ENCODE data around the gene VPS39.

The VPS39 gene

DNA sequence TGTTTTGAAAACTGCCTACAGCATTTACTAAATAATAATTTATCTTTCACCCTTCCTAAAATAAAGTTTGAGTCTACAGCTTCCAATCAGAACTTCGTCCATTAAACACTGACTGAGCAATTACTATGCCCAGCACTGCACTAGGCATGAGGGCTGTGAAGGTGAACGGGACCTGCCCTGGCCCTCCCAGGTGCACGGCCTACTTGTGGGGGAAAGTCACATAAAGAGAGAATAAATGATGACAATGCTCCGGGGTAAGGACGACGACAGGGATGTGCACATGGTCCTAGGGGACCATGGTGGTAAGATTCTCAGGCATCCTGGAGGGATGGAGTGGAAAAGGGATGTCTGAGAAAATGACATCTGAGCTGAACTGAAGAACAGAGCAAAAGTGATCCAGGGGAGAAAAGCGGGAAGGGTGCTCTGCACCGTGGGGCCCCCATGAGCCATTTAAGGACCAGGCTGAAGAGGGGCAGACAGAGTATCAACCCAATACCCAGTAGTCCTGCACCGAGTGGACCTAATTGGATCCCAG lies 63.2 kb downstream of the VPS39 start:
- DNase-seq (ENCODE audit: low spot score) = no peak

DNA sequence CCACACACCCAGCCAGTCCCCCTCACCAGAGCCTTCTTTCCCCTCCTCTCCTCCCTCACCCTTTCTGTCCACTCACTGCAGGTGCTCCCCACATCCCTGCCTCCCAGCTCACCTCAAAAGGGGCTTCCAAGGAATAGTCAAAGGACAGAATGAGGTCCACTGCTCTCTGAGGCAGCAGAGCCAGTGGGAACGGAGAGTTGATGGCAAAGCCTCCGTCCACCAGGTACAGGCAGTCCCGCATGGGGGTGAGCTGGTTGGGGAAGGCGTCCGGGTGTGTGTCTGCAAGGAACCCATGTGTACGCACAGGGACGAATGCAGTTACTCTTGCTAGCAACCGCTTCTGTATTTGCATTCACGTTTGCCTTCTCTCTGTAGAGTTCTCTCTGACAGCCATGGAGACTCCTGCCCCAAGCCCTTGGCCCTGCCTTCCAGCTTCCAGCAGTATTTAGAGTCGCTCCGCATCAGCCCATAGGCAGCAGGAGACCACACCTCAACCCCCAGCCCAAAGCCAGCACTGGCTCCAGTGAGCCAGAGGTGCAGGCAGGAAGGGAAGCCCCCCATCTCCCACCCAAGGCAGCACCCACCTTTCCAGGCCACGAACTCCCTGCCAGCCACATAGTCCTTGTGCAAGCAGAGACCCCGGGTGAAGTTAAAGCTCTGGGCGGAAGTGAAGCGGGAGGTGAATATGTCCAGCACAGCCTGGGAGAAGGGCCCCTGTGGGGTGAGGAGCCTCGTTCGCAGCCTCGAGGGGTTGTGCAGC lies 64.1 kb downstream of the VPS39 start:
- no peak for DNase-seq (ENCODE audit: low spot score)

- no peak for DNase-seq (ENCODE audit: low spot score)
These were observed 64.7 kb downstream of the VPS39 start for GRCh38 chr15:42143356-42143755.

GRCh38 chr15:42141795-42142667 lies 66.1 kb downstream of the VPS39 start:
- no peak for DNase-seq (ENCODE audit: low spot score)

GRCh38 chr15:42141246-42141645 lies 66.9 kb downstream of the VPS39 start:
- no peak for DNase-seq (ENCODE audit: low spot score)

DNA sequence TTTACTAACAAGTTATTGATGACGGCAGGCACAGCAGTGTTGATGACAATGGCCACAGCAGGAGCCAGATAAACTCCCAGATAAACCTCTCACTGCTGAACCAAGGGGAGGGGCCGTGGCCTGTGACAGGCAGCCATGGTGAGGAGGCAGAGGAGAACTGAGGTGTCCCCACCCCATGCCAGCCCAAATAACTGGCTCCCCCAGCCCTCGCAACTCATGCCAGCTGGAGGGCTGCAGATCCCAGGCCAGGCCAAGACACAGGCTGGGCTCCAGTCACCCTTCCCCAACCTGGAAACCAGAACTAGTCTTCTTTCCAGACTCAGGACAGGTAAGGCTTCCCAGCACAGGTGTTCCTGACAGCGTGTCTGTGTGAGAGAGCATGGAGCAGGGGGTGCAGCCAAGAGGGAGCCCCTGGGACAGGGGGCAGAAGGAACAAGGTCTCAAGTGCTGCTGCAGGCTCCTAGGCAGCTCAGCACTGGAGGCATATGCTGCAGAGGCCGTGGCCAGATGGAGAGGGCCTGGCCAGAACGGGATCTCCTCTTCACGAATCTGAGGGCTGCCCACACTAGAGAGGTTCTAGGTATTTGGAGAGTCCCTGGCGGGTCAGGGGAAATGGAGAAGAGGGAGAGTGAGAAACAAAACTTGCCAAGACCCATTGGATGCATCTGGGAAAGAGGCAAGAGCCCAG lies 67.6 kb downstream of the VPS39 start:
- DNase-seq (ENCODE audit: low spot score) = no peak

DNA sequence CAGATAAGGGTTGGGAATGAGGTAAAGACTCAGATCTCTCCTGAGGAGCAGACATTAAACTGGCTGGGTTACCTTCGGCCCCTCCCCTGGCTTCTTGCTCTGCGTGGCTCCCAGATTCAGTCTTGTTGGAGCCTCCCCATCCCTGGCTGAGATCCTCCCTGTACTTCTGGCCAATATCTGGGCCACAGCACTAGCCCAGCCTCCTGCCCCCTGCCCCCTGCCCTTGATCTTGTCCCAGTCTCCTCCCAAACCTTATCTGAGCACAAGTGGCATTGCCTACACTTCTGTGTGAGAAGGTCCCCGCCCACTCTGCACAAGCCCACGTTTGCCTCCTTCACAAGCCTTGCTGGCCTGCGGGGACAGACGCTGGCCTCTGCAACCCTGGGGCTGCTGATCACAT lies 68.5 kb downstream of the VPS39 start:
- DNase-seq (ENCODE audit: low spot score) = no peak

DNA sequence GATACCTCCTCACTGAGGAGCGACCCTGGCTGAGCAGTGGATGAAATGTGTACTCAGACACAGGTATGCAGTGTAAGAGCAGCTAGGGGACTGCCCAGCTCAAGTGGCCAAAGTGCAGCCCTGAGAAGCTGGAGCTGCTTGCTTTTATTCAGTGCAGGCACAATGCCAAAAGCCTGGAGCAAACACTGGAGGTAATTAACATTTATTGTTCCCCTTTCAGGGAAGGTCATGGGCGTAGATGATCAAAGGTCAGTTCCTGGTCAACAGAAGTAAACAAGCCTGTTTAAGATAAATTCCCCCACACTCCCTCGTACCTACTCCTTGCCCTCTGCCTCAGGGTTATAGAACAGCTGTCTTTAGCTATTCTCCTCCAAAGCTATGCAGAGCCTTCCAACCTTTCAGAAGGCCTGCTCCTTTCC lies 69.1 kb downstream of the VPS39 start:
- no peak for DNase-seq (ENCODE audit: low spot score)

DNA sequence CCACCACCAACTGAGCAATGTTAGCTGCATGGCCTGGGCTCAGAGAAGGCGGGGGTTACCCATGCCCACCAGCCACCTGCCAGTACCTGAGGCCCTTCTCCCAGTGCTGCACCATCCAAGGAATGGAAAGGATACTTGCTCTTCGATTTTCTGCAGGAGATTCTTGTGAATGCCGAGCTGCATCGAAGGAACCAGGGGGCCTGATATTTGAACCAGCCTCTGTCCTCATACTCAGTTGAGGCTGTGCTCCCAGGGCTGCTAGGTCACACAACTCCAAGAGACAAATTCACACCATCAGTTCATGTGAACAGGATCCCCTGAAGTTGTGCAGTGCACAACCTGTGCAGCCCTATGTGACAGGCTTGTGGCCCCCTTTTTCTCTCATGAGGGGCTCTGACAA lies 69.7 kb downstream of the VPS39 start:
- no peak for DNase-seq (ENCODE audit: low spot score)

DNA sequence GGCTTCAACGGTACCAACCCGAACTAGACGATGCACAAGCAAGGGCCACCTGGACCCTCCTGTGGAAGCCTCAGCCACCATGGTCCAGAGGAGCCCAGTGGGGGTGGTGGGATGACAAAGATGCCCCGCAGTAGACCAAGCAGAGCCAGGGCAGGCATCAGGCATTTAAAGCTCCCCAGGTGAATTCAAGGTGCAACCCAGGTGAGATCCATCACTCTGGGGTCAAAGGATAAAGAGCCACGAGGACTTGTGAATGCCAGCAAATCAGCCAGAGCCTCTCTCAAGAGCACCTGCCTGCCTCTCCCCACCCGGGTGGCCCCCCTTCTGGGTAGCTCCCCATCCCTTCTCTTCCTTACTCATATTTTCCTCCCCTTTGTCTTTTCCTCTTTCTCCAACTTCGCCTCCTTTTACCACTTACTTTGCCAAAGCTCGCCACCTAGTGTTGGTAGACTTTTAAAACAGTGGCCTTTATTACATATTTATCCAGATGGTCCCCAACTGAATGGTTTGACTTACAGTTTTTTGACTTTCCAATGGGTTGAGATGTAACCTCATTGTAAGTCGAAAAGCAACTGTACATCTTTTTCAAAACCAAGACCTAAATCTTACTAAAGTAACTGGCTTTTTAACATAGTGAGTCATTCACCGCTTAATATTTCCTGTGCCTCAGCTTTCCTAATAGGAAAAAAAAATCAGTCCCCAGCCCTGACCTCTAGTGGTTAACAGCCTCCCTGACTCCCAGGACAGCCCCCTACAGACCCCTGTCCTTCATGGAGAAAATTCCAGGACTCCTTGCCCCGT lies 70.4 kb downstream of the VPS39 start:
- no peak for DNase-seq (ENCODE audit: low spot score)

DNA sequence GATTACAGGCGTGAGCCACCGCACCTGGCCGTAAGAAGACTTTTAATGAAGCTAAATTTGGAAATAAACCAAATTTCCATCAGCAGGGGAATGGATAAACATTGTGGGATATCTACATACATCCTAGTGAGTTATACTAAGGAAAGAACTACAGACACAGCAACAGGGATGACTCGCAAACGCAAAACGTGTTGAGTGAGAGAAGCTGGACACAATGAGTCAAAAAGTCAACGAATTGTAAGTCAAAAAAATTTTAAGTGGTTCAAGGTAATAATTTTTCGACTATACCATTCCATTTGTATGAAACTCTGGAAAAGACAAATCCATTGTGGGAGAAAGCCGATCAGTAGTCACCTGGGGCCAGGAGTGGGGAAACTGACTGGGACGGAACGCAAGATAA lies 71.6 kb downstream of the VPS39 start:
- no peak for DNase-seq (ENCODE audit: low spot score)

GRCh38 chr15:42135351-42135750 lies 72.8 kb downstream of the VPS39 start:
- DNase-seq (ENCODE audit: low spot score) = no peak

GRCh38 chr15:42134617-42135245 lies 73.4 kb downstream of the VPS39 start:
- DNase-seq (ENCODE audit: low spot score) = no peak

DNA sequence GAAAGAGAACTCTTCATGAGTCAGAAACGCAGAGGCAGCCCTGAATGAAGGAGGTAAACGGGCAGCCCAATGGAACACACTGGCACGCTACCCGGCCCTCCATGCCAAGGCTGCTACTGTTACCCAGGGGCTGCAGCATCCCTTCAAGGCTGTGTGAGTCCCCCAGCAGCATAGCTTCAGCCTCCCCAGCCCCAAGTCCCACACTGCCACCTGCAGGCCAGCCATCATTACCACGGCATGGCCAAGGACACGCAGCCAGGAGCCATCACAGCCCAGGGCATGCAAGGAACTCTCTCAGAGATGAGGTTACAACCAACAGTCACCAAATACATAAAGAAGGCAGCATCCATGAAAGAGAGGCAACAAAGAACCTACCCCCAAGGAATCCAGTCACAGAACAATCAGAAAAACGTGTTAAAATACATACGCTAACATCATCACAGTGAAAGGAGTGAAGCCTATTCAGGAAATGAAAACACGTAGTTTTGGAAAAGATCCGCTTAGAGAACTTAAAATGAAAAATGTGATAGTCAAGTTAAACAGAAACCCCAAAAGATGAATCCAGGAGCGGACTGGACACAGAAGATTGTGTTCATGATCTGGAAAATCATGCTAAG lies 74.1 kb downstream of the VPS39 start:
- DNase-seq (ENCODE audit: low spot score) = peak; percentile 42

GRCh38 chr15:42133356-42133755 lies 74.7 kb downstream of the VPS39 start:
- DNase-seq (ENCODE audit: low spot score) = no peak

DNA sequence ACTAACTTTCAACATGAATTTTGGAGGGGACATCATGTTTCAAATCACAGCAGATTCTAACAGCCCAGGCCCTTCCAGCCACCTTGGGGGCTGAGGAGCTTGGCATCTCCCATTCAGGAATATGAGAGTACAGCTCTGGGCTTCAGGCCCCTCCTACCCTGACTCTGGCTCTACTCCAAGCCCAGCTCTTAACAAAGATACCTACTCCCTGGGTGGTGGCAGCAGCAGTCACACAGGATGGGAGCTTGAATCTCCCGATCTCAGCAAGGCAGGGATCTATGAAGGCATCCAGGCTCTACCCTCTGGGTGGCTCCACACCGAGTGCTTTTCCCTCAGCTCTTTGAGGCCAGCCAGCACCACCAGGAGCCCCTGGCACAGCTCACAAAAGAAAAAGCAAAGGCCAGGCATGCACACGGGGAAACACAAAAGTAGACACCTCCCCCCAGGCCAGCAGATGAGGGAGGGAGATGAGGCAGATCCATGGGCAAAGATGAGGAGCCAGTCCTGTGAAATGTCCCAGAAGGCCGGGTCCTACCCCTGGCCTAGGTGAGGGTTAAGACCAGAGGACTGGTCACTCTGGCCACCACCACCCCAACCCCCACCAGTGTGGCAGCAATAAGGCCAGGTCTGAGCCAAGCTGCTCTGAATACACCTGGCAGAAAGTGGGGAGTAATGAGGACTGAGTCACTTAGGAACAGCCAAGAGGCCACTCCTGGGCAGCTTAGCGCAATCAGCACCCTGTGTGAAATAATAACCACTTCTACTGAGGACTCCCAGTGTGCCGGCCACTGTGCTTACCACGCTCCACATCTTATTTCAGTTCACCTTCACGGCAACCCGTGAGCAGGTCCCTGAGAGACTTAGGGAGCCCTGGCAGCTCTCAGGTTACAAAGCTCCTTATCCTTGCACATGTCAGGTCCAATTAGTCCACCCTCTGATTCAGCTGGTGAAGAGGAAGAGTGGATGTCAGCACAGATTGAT lies 76.0 kb downstream of the VPS39 start:
- DNase-seq (ENCODE audit: low spot score) = no peak

DNA sequence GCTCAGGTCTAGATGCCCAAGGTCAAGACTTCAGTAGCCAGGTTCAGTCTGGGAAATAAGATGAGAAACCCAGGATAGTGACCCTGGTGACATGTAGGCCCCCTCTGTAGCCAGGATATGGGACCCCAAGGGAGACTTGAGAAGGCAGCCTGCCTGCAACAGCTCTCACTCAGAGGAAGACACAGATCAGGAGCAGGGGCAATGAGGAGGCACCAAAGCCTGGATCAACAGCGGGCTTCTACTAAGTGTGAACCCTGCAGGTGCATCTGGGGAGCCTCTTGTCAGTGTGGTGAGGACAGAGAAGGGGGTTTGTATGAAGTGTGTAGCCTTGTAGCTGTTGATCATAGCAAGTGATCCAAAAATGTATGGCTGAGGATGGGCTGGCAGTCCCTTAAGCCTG lies 77.1 kb downstream of the VPS39 start:
- no peak for DNase-seq (ENCODE audit: low spot score)

GRCh38 chr15:42130246-42130986 lies 77.7 kb downstream of the VPS39 start:
- no peak for DNase-seq (ENCODE audit: low spot score)

DNA sequence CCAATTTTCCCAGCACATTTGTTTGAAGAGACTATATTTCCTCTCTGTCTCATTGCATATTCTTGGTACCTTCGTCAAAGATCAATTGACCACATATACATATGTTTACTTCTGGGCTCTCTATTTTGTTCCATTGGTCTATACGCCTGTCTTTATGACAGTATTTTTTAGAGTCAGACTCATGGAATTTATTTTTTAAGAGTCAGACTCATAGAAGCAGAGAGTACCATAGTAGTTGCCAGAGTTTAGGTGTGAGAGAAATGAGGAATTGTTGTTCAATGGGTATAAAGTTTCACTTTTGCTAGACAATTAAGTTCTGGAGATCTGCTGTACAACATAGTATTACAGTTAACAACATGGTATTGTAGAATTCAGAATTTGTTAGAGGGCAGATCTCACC lies 78.7 kb downstream of the VPS39 start:
- DNase-seq (ENCODE audit: low spot score) = no peak
